NCI-H2227 (cell line): ENCODE results near the gene WWTR1.

Experiments used
- DNase-seq: peaks from one replicate; lab custom pipeline; 2025; ENCODE audit not compliant: unreplicated experiment; lab: John Stamatoyannopoulos, UW

WWTR1 gene

GRCh38 chr3:149657926-149658743 lies at the start of gene WWTR1:
Gene WWTR1, minus strand, starts transcription at chr3:149658025. Its CDS starts 719 bp downstream, at chr3:149657306.
- no peak for DNase-seq

DNA sequence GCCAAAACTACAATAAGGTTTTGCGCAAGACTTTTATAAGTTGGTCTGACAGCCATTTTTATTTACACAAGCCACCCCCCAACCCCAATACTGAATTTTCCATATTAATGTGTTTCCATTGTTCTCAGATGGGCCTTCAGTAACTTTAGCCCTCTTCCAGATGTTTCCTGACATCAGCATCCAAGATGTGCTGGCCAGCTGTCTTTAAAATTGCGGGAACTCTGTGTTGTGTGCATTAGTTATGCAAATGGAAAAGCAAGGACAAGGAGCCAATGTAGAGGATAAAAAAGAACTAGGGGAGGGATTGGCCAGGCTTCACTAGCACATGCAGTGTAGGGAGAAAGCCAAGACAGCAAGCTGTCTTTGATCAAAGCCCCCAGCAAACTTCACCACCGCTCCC lies 49.1 kb upstream of the WWTR1 start:
- no peak for DNase-seq

GRCh38 chr3:149705416-149705815 lies 47.6 kb upstream of the WWTR1 start:
- DNase-seq, result no peak

GRCh38 chr3:149703466-149703865 lies 45.6 kb upstream of the WWTR1 start:
- DNase-seq, result no peak

DNA sequence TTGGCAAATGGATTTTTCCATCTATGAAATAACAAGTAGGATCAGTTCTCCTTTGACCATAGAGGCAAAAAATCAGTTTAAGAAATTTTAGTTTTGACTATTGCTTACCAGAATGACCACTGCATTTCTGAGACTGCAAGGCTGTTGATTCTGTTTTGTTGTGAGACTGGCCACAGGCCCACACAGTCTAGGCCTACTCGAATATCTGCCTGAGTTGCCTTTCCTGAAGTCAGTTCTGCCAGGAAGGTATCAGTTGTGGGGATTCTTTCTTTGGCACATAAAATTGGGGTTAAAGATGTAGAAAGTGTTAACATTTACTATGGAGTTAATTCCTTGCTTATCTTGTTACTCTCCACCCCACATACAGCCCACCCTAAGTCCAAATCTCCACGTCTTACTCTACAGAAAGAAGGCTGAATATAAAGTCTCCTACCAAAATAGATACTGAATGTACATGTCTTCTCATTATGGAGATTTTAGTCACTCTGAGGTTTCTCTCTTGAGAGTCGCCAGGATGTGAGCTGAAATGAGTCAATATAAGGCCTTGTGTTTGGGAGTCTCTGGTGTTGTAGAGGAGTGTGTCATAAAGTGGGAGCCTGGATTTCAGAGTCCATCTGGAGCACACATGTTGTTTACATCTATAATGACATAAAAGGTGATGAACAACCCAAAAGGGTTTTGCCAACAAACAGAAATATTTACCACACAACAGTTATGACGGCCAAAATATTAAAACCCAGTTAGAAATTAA lies 45.0 kb upstream of the WWTR1 start:
- no peak for DNase-seq

GRCh38 chr3:149701977-149702350 lies 44.1 kb upstream of the WWTR1 start:
- no peak for DNase-seq

DNA sequence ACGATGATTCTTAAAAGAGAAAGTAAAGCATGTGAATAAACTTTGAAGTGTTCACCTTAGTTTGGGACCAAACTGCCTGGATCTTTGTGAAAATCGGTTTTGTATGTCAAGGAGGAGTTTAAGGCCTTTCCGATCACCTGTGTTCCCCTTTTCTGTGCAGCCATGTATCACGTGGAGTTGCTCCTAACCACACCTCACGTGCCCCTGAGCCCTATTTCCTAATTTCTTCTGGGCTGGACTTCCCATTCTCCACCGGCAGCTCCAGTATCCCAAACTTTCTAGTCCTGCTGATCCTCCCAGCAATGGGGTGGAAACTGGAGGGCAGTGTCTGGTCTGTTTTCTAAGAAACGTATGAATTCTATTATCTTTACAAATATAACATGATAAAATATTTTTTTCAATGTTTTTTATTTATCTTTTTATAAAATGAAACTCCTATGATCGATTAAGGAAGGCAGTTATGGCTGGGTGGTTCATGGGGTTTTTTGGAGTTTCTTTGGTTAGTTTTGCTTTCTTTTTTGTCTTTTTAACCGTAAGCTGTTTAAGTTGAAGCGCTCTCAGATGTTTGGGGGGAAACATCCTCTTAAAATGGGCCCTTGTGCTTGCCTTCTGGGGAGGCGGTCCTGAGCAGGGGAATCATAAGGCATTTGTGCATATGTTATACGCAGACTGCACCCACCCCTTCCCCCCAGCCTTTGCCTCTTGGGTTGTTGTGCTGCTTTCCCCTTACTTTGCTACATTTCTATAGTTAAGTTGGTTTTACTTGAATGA lies 43.6 kb upstream of the WWTR1 start:
- DNase-seq, result no peak

DNA sequence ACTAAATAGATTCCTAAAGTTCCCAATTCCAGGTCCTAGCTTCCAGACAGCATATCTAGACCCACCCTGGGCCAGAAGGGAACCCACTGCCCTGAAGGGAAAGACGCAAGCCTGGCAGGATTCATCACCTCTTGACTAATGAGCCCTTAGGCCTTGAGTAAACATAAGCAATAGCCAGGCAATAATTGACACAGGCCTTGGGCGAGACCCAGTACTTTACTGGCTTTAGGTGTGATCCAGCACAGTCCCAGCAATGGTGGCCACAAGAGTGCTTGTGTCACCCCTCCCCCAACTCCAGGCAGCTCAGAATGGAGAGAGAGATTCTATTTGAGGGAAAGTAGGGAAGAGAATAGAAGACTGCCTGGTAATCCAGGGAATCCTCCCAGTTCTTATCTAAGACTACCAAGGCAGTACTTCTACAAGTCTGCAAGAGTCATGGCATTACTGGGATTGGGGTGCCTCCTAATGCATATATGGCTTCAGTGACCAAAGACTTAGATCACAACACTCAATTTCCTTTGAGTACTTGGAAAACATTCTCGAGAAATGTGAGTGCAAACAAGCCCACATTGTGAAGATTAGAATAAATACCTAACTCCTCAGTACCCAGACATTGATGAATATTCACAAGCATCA lies 30.4 kb upstream of the WWTR1 start:
- DNase-seq, result no peak

GRCh38 chr3:149686996-149687395 lies 29.2 kb upstream of the WWTR1 start:
- DNase-seq, result no peak

DNA sequence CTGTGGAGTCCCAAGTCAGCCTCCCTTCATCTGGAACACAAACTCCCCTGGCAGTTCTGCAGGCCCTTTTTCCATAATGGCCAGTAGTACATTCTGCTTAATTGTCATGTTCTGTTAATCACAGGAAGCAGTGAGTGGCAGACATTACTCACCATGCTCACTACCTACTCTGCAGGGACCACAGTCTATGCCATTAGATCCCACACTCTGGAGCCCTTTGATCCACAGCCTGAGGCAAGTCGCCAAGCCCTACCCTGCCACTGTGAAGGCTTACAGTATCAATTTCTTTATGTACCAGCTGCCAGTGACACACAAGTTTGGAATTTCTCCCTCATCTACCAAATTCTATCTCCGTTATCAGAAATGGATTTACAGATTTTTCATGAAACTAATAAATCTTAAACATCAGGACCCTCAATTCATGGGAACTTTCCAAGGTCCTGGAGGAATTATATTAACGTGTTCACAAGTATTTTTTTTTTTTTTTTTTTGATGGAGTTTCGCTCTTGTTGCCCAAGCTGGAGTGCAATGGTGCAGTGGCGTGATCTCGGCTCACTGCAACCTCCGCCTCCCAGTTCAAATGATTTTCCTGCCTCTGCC lies 20.6 kb upstream of the WWTR1 start:
- DNase-seq, result no peak

GRCh38 chr3:149673393-149673792 lies 15.6 kb upstream of the WWTR1 start:
- DNase-seq, result no peak

- DNase-seq, result no peak
Measured at GRCh38 chr3:149670742-149671492, 13.1 kb upstream of the WWTR1 start.

DNA sequence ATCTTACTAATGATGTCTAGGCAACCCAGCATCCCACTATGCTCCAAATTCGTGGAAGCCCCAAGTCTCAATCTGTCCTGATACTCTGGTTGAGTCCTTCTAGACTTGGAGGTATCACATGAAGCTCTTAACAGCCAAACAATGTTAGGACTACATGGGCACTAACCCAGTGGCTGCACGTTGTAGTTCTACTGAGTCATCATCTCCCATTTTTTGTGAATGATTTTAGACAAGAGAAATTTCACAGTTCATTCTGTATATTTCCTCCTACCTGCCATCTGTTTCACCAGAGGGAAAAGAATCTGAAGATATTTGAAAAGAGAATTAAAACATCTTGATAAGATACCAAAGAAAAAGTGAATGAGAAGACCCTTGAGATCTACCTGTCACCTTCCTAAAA lies 9.8 kb upstream of the WWTR1 start:
- no peak for DNase-seq

DNA sequence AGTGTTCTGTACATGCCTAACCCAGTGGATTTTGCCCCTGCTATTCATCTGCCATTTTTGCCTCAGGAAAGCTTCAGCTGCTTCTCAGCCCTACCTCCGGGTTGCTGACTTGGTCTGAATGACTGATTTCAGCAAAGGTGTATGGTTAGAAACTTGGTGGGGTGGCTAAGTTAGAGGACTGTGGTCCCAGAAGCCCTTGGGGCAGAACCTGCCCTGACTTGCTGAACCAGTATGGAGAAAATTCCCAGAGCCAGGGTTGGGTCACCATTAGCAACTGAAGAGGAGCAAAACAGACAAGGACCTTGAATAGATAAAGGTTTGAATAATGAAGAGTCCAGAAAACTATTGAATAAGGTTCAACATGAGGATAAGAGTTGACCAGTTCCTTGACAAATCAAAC lies 6.1 kb upstream of the WWTR1 start:
- DNase-seq, result no peak

DNA sequence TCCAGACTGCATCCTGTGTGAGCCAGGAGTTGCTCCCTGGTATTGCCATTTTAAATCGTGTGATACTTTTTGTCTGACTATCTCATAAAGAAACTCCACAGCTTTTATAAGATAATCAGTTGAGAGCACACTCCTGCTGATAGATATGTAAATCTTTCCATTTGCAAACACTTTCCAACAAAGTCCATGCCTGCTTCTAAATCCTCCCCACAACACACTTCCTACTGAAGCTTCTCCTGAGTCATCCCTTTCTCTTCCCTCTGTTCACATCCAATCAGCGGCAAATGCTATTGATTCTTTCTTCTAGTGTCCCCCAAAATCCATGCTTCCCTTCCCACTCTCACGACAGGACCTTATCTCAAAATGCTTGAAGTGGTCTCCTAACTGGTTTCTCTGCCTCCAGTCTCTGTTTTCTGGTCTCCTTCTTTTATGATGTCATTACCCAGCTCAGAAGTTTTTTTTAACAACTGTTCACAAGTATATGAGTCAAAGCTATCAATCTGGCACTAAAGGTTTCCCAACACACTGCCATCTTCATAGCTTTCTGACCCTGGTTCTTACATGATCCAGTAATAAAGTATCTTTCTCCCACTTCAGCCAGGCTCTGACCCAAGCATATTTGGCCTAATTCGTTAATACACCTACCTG lies 4.5 kb upstream of the WWTR1 start:
- no peak for DNase-seq

GRCh38 chr3:149660462-149660861 lies 2.6 kb upstream of the WWTR1 start:
- DNase-seq, result no peak

DNA sequence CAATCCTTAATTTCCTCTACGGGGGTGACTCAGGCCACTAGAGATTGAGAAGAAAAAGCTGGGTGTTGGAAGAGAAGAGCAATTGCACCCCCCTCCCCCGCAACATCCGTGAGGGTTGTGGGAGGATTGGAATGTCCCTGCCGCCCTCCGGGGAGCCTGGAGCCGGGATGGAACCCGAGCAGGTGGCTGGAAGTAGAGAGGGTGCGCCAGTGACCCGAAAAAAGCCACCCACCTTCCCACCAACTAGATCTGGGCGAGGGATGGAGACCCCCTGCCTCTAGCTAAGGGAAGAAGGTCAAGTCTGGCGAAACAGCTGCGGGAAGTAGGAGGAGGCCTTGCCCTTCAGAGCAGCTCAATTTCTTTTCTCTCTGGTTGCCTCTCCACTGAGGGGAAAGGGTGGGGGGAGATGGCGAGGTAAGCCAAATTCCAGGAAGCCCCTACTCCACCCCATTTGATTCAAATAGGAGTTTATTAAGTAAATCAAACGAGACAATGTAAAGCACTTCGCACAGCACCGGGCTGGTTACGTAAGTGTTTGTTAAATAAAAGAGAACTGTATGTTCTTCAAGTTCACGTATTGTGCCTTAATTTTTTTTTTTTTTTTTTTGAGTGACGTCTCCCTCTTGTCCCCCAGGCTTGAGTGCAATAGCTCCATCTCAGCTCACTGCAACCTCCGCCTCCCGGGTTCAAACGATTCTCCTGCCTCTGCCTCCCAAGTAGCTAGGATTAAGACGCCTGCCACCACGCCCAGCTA lies 1.1 kb upstream of the WWTR1 start:
- DNase-seq, result no peak

- DNase-seq, result no peak
Measured at GRCh38 chr3:149657321-149657925, 402 bp downstream of the WWTR1 start.
